OCI-LY7 (cell line): ENCODE results near the gene SERPINF2. TPM values are rescaled to one million over a fixed set of nuclear protein-coding genes. Genes with fewer than 3 reads are reported as not detected.

Experiments
- Bru-seq: library from RNA; stranded (reverse); fragments of 400-500 nt; gene quantifications from one replicate; lab custom pipeline; 2021; lab: Mats Ljungman, UMichigan
- BruChase-seq, 2 experiments: library from RNA; stranded (reverse); fragments of 400-500 nt; gene quantifications; one replicate each; lab custom pipeline; 2021; lab: Mats Ljungman, UMichigan
- BruUV-seq: library from RNA; stranded (reverse); fragments of 400-500 nt; replicated peaks from 2 replicates; lab custom pipeline; 2021; lab: Mats Ljungman, UMichigan
- CTCF ChIA-PET: fragments of 300-600 bp; sonication (Branson Sonifier 250); formaldehyde crosslinking; loops from one replicate; lab custom pipeline; 2022; ENCODE audit warnings: antibody characterized with exemption; ENCODE audit not compliant: unreplicated experiment; lab: Charles Lee
- POLR2A ChIA-PET: fragments of 300-600 bp; sonication (Branson Sonifier 250); formaldehyde crosslinking; loops from one replicate; lab custom pipeline; 2022; ENCODE audit warnings: antibody characterized with exemption; lab: Charles Lee
- DNase-seq: peaks from one replicate; pipeline ENCODE4 v3.0.0-alpha.2; 2015; ENCODE audit warnings: low spot score
- H2AFZ ChIP-seq: fragments of 200-600 bp; sonication (generic), shearing (Covaris generic); 2 replicates; pipeline ENCODE4 v1.6.1; 2014; ENCODE audit warnings: mild to moderate bottlenecking, antibody characterized with exemption, low read length, moderate library complexity
- H3K27ac ChIP-seq: fragments of 200-600 bp; sonication (generic); 2 replicates; pipeline ENCODE4 v1.5.1; 2014; ENCODE audit warnings: mixed run types, low read depth, mild to moderate bottlenecking, moderate library complexity, low read length, inconsistent platforms; ENCODE audit not compliant: poor library complexity, severe bottlenecking
- H3K36me3 ChIP-seq: fragments of 200-600 bp; sonication (generic); 2 replicates; pipeline ENCODE4 v1.6.1; 2014; ENCODE audit warnings: mild to moderate bottlenecking, antibody characterized with exemption, low read length, moderate library complexity, mixed read lengths; ENCODE audit not compliant: insufficient read depth
- H3K4me1 ChIP-seq: fragments of 200-600 bp; sonication (generic); 2 replicates; pipeline ENCODE4 v1.5.1; 2014; ENCODE audit warnings: mild to moderate bottlenecking, low read length; ENCODE audit not compliant: insufficient read depth, poor library complexity, severe bottlenecking
- H3K4me2 ChIP-seq: fragments of 200-600 bp; sonication (generic); 2 replicates; pipeline ENCODE4 v1.6.1; 2014; ENCODE audit warnings: mild to moderate bottlenecking, low read length
- H3K4me3 ChIP-seq: fragments of 200-600 bp; sonication (generic); 2 replicates; pipeline ENCODE4 v1.5.1; 2014; ENCODE audit warnings: mild to moderate bottlenecking, low read depth, low read length; ENCODE audit not compliant: poor library complexity, severe bottlenecking
- H3K79me2 ChIP-seq: fragments of 200-600 bp; sonication (generic); 2 replicates; pipeline ENCODE4 v1.6.1; 2016; ENCODE audit warnings: low read depth, mild to moderate bottlenecking, low read length, moderate library complexity, mixed read lengths; ENCODE audit not compliant: insufficient read depth
- H3K9me2 ChIP-seq: fragments of 200-600 bp; sonication (generic); 2 replicates; pipeline ENCODE4 v1.6.1; 2016; ENCODE audit warnings: mild to moderate bottlenecking, low read length, mixed read lengths; ENCODE audit not compliant: insufficient read depth
- H3K9me3 ChIP-seq: fragments of 200-600 bp; sonication (generic); 2 replicates; pipeline ENCODE4 v1.6.1; 2014; ENCODE audit warnings: mild to moderate bottlenecking, mixed run types, low read length, mixed read lengths
- H4K20me1 ChIP-seq: fragments of 200-600 bp; sonication (generic); 2 replicates; pipeline ENCODE4 v1.6.1; 2014; ENCODE audit warnings: mild to moderate bottlenecking, antibody characterized with exemption, low read length, moderate library complexity, mixed read lengths; ENCODE audit not compliant: insufficient read depth
- CTCF ChIP-seq: fragments of 200-600 bp; sonication (generic); conservative IDR thresholded peaks from 2 replicates; pipeline ENCODE4 v1.5.1; 2014; ENCODE audit warnings: mild to moderate bottlenecking, antibody characterized with exemption, low read length, moderate library complexity, mixed read lengths
- EZH2phosphoT487 ChIP-seq: fragments of 200-600 bp; sonication (generic); IDR thresholded peaks from 2 replicates; pipeline ENCODE4 v1.6.1; 2018; ENCODE audit warnings: low read depth, borderline replicate concordance, mild to moderate bottlenecking, mixed run types, antibody characterized with exemption, low read length, moderate library complexity, mixed read lengths
- intact Hi-C: fragments of 100-400 bp; cut with micrococcal nuclease; formaldehyde crosslinking; loops from one replicate; pipeline ENCODE4 v1.10.0; 2022; ENCODE audit not compliant: unreplicated experiment
- long read RNA-seq: library from polyadenylated mRNA; stranded (forward); transcript quantifications from one replicate; pipeline ENCODE4 v2.0.0, GENCODE V29; 2022
- total RNA-seq, 2 experiments: library from RNA; depleted of rRNA in 1 of 2; stranded (reverse); fragments of >200 nt in 1 of 2; shearing (Covaris generic) in 1 of 2; gene quantifications; 2 replicates each; pipeline ENCODE4 v1.2.3, GENCODE V29; 2014 to 2022

The SERPINF2 gene
- 0.38 and 0.93 TPM in 2 replicates for total RNA-seq (2014; rRNA removed; shearing (Covaris generic))
- total RNA-seq (2022), result 0.76 and 1.0 TPM in 2 replicates
- percentile 24 among the genes with signal in this experiment for Bru-seq, nascent RNA
- percentile 31 among the genes with signal in this experiment for BruChase-seq, experiment 1, labeled RNA remaining after a 6-hour chase
- percentile 31 among the genes with signal in this experiment for BruChase-seq, experiment 2, labeled RNA remaining after a 2-hour chase
- long read RNA-seq, partial matches to known transcripts, result 0 of 1 reads
- long read RNA-seq, other reads (novel, unspliced or antisense), result 1 of 1 reads

GRCh38 chr17:1742371-1743087 is at the start of gene SERPINF2:
TSS of gene SERPINF2 (plus strand) at chr17:1742871. CDS start at chr17:1744996, 2,125 bp downstream.
- Histone ChIP-seq H3K36me3 (no peaks in the 10 kb centered on the region), H4K20me1 (no peaks in the 10 kb centered on the region), H3K4me2 (no peak within 1 kb of the TSS), H3K4me1 (no peaks in the 10 kb centered on the region), H3K27ac (no peak within 1 kb of the TSS), H3K9me2 (no peaks in the 10 kb centered on the region), H2AFZ (no peak within 1 kb of the TSS), H3K4me3 (no peak within 1 kb of the TSS), H3K9me3 (no peaks in the 10 kb centered on the region), H3K79me2 (no peaks in the 10 kb centered on the region)
- intact Hi-C loops, result no loop called here
- no peak for DNase-seq
- ChIA-PET POLR2A (no interaction called here), CTCF (no interaction called here)
- TF ChIP-seq EZH2phosphoT487, result no peak
- no peak for TF ChIP-seq CTCF
- no TSS peak for BruUV-seq

- Histone ChIP-seq H3K4me3 (no peak overlapping the region), H2AFZ (no peak overlapping the region), H3K4me2 (no peak overlapping the region), H3K9me2 (no peaks in the 10 kb centered on the region), H3K4me1 (no peaks in the 10 kb centered on the region), H3K9me3 (no peaks in the 10 kb centered on the region), H3K79me2 (no peaks in the 10 kb centered on the region), H3K27ac (no peak overlapping the region), H4K20me1 (no peaks in the 10 kb centered on the region), H3K36me3 (no peaks in the 10 kb centered on the region)
- BruUV-seq, result no TSS peak
- ChIA-PET CTCF (interaction anchor here (0.6 kb wide), 1 partner anchor 118 kb away, joined by 5 read pairs; no protein-coding TSS in a partner anchor), POLR2A (no interaction called here)
- intact Hi-C loops, result no loop called here
- DNase-seq, result no peak
- no peak for TF ChIP-seq CTCF
Measured at GRCh38 chr17:1693339-1693738, 49.3 kb upstream of the SERPINF2 start.

- CTCF ChIA-PET, result no interaction called here
- POLR2A ChIA-PET, result no interaction called here
- intact Hi-C loops, result no loop called here
Measured at GRCh38 chr17:1695365-1695764, 47.3 kb upstream of the SERPINF2 start.

More at GRCh38 chr17:1695365-1695764, 47.3 kb upstream of the SERPINF2 start:
- no peak for DNase-seq
- Histone ChIP-seq H3K27ac (no peak overlapping the region), H3K9me3 (no peaks in the 10 kb centered on the region), H4K20me1 (no peaks in the 10 kb centered on the region), H2AFZ (no peak overlapping the region), H3K4me3 (no peak overlapping the region), H3K4me2 (no peak overlapping the region), H3K79me2 (no peaks in the 10 kb centered on the region), H3K4me1 (no peaks in the 10 kb centered on the region), H3K36me3 (no peaks in the 10 kb centered on the region), H3K9me2 (no peaks in the 10 kb centered on the region)
- TF ChIP-seq EZH2phosphoT487 (no peak), CTCF (no peak)
- BruUV-seq, result no TSS peak
